OCI-LY1 (cell line): ENCODE data around the gene KCNMB4.
"Not testable (repeated sequence)": the region's sequence is repeated elsewhere in the genome, so short reads cannot be mapped to it uniquely, and the experiment has no call there.

Source experiments
- H2AFZ ChIP-seq: fragments of 200-600 bp; sonication (generic), shearing (Covaris generic); 2 replicates; pipeline ENCODE4 v1.6.0; 2014; ENCODE audit warnings: antibody characterized with exemption, mild to moderate bottlenecking, low read length
- H3F3A ChIP-seq: fragments of 200-600 bp; sonication (generic), shearing (Covaris generic); 2 replicates; pipeline ENCODE4 v1.6.0; 2014; ENCODE audit warnings: mild to moderate bottlenecking, antibody characterized with exemption, low read length, moderate library complexity; ENCODE audit not compliant: insufficient read depth
- H3K27ac ChIP-seq: fragments of 200-600 bp; sonication (generic); 2 replicates; pipeline ENCODE4 v1.5.1; 2014; ENCODE audit warnings: low read length, mixed run types, mild to moderate bottlenecking, low read depth; ENCODE audit not compliant: poor library complexity, severe bottlenecking
- H3K27me3 ChIP-seq: fragments of 200-600 bp; sonication (generic); 2 replicates; pipeline ENCODE4 v1.6.0; 2014; ENCODE audit warnings: antibody characterized with exemption, mild to moderate bottlenecking, low read length, moderate library complexity; ENCODE audit not compliant: insufficient read depth
- H3K36me3 ChIP-seq: fragments of 200-600 bp; sonication (generic); 2 replicates; pipeline ENCODE4 v1.6.1; 2014; ENCODE audit warnings: mild to moderate bottlenecking, antibody characterized with exemption, low read length, moderate library complexity, mixed read lengths; ENCODE audit not compliant: insufficient read depth
- H3K4me1 ChIP-seq: fragments of 200-600 bp; sonication (generic); 2 replicates; pipeline ENCODE4 v1.5.1; 2014; ENCODE audit warnings: mild to moderate bottlenecking, low read length, moderate library complexity; ENCODE audit not compliant: insufficient read depth, severe bottlenecking
- H3K4me2 ChIP-seq: fragments of 200-600 bp; sonication (generic), shearing (Covaris generic); 2 replicates; pipeline ENCODE4 v1.6.1; 2014; ENCODE audit warnings: low read length
- H3K4me3 ChIP-seq: fragments of 200-600 bp; sonication (generic); 2 replicates; pipeline ENCODE4 v1.5.1; 2014; ENCODE audit warnings: low read length, low read depth, mild to moderate bottlenecking, mixed read lengths; ENCODE audit not compliant: poor library complexity, severe bottlenecking
- H3K79me2 ChIP-seq: fragments of 200-600 bp; shearing (Covaris generic); 2 replicates; pipeline ENCODE4 v1.6.1; 2016; ENCODE audit warnings: mixed run types, low read length, mixed read lengths; ENCODE audit not compliant: insufficient read depth
- H3K9ac ChIP-seq: fragments of 200-600 bp; sonication (generic), shearing (Covaris generic); 2 replicates; pipeline ENCODE4 v1.6.1; 2014; ENCODE audit warnings: mild to moderate bottlenecking, low read length, mixed read lengths
- H3K9me2 ChIP-seq: fragments of 200-600 bp; sonication (generic), shearing (Covaris generic); 2 replicates; pipeline ENCODE4 v1.6.1; 2014; ENCODE audit warnings: low read depth, mild to moderate bottlenecking, low read length, mixed read lengths
- H3K9me3 ChIP-seq: fragments of 200-600 bp; shearing (Covaris generic); 2 replicates; pipeline ENCODE4 v1.6.1; 2014; ENCODE audit warnings: low read length, mixed read lengths
- H4K20me1 ChIP-seq: fragments of 200-600 bp; sonication (generic), shearing (Covaris generic); 2 replicates; pipeline ENCODE4 v1.6.0; 2016; ENCODE audit warnings: mild to moderate bottlenecking, low read length; ENCODE audit not compliant: insufficient read depth
- EZH2 ChIP-seq: fragments of 200-600 bp; sonication (generic), shearing (Covaris generic); IDR thresholded peaks from 2 replicates; pipeline ENCODE4 v1.8.0; 2017; ENCODE audit warnings: borderline replicate concordance, mixed run types, mild to moderate bottlenecking, antibody characterized with exemption, low read length, moderate library complexity, mixed read lengths
- TF ChIP-seq, protein P1 (sequence below): fragments of 200-600 bp; sonication (generic), shearing (Covaris generic); IDR thresholded peaks from 2 replicates; pipeline ENCODE4 v1.5.1; 2017; ENCODE audit warnings: mild to moderate bottlenecking, antibody characterized with exemption, low read length, moderate library complexity, mixed read lengths

KCNMB4 gene

DNA sequence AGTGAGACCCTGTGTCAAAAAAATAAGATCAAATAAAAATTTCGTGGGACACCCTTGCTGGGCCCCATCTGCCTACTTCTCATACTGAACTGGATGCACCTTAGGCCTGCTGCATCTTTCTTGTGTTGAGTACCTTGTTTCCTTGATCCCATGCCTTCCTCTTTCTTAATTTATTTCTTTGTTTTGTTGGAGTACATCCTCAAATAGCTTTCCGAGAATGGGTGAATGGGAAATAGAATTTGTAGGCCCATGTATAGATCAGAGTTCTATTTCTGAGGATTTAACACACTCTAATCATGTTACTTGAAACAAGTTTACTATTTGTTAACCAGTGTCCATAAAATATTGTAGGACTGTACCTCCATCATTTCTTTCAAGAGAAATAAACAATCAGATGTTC is 23.6 kb downstream of the KCNMB4 start:
- no peaks in the 10 kb centered on the region for H3K27me3 ChIP-seq
- no peaks in the 10 kb centered on the region; the same call in 1 of the 2 replicates for H3K9me3 ChIP-seq
- no peak overlapping the region for H3K27ac ChIP-seq
- TF ChIP-seq EZH2: no peak
- TF ChIP-seq, protein P1, sequence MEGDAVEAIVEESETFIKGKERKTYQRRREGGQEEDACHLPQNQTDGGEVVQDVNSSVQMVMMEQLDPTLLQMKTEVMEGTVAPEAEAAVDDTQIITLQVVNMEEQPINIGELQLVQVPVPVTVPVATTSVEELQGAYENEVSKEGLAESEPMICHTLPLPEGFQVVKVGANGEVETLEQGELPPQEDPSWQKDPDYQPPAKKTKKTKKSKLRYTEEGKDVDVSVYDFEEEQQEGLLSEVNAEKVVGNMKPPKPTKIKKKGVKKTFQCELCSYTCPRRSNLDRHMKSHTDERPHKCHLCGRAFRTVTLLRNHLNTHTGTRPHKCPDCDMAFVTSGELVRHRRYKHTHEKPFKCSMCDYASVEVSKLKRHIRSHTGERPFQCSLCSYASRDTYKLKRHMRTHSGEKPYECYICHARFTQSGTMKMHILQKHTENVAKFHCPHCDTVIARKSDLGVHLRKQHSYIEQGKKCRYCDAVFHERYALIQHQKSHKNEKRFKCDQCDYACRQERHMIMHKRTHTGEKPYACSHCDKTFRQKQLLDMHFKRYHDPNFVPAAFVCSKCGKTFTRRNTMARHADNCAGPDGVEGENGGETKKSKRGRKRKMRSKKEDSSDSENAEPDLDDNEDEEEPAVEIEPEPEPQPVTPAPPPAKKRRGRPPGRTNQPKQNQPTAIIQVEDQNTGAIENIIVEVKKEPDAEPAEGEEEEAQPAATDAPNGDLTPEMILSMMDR: no peak
- peaks cover 22% of the 10 kb centered on the region for H3K36me3 ChIP-seq
- H2AFZ ChIP-seq: no peak overlapping the region
- no peak overlapping the region for H3K4me3 ChIP-seq
- no peak overlapping the region for H3K9ac ChIP-seq
- H4K20me1 ChIP-seq: no peaks in the 10 kb centered on the region
- H3K4me1 ChIP-seq: no peaks in the 10 kb centered on the region
- H3K79me2 ChIP-seq: peaks cover 45% of the 10 kb centered on the region
- no peak overlapping the region for H3K4me2 ChIP-seq
- no peaks in the 10 kb centered on the region for H3F3A ChIP-seq
- no peaks in the 10 kb centered on the region for H3K9me2 ChIP-seq

GRCh38 chr12:70392631-70393030 is 26.5 kb downstream of the KCNMB4 start:
- H4K20me1 ChIP-seq, H3K27ac ChIP-seq, H3K4me1 ChIP-seq, H3K4me3 ChIP-seq, H2AFZ ChIP-seq, H3K27me3 ChIP-seq, H3K9ac ChIP-seq, H3K9me3 ChIP-seq, H3F3A ChIP-seq, H3K9me2 ChIP-seq, H3K4me2 ChIP-seq: not testable (repeated sequence)
- Histone ChIP-seq H3K36me3 (peaks cover 34% of the 10 kb centered on the region), H3K79me2 (peaks cover 28% of the 10 kb centered on the region)

DNA sequence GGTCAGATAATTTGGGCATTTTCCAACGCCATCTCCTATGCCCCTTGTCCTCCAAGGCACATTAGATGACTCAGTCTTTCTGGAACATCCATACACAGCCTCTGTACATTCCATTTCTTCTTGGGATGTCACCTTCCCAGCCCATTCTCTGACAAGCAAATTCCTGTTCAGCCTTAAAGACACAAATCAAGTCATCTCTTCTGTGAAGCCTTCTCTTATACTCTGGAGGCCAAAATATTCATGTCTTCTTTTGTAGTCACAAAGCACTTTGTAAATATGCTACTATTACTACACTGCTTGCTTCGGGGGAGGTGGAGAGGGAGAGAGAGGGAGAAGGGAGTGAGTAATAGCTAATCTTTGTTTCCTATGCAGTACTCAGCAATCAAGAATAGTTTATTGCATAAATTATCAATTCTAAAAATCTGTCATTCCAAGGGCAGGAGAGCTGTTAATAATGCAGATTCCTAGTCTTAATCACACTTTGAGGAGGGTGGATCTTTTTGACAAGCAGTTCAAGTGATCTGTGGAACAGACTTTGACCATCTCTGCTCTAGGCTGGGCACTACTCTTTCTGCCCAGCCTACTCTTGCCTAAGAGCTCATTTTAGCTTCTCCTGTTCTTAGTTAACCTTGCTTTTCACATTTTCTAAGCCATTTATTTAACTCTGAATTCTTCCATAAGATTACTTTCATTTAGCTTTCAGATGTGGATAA is 27.9 kb downstream of the KCNMB4 start:
- H3K27ac ChIP-seq: no peak overlapping the region
- H3K79me2 ChIP-seq: peaks cover 18% of the 10 kb centered on the region
- H4K20me1 ChIP-seq: no peaks in the 10 kb centered on the region
- no peaks in the 10 kb centered on the region for H3K4me1 ChIP-seq
- H3K36me3 ChIP-seq: peaks cover 34% of the 10 kb centered on the region
- no peaks in the 10 kb centered on the region; the same call in 1 of the 2 replicates for H3K9me3 ChIP-seq
- no peaks in the 10 kb centered on the region for H3K27me3 ChIP-seq
- TF ChIP-seq, protein P1: no peak
- TF ChIP-seq EZH2: no peak
- no peaks in the 10 kb centered on the region for H3K9me2 ChIP-seq
- no peak overlapping the region for H2AFZ ChIP-seq
- H3F3A ChIP-seq: no peaks in the 10 kb centered on the region
- no peak overlapping the region for H3K4me2 ChIP-seq
- H3K4me3 ChIP-seq: no peak overlapping the region
- H3K9ac ChIP-seq: no peak overlapping the region

- Histone ChIP-seq H3K36me3 (peaks cover 71% of the 10 kb centered on the region), H3K9ac (no peak overlapping the region), H3K4me1 (no peaks in the 10 kb centered on the region), H4K20me1 (no peaks in the 10 kb centered on the region), H3K9me3 (no peaks in the 10 kb centered on the region; the same call in 1 of the 2 replicates), H3K4me3 (no peak overlapping the region), H3K9me2 (no peaks in the 10 kb centered on the region), H3F3A (no peaks in the 10 kb centered on the region), H3K27ac (no peak overlapping the region), H3K4me2 (no peak overlapping the region), H2AFZ (no peak overlapping the region), H3K27me3 (no peaks in the 10 kb centered on the region), H3K79me2 (peaks cover 4% of the 10 kb centered on the region; the same call in 1 of the 2 replicates)
- TF ChIP-seq EZH2: no peak
- TF ChIP-seq, protein P1: no peak
Observed at GRCh38 chr12:70398002-70398401, 31.9 kb downstream of the KCNMB4 start.
